Nephron progenitor cell (in vitro differentiated cells): Measurements from ENCODE around the gene TSHR.

ENCODE experiments used
- DNase-seq: peaks from one replicate; pipeline ENCODE4 v3.0.0; 2021
- H3K27ac Mint-ChIP-seq: 2 replicates; pipeline ENCODE4 v1.8.0; 2021; ENCODE audit warnings: mild to moderate bottlenecking, moderate library complexity, mixed read lengths
- H3K27me3 Mint-ChIP-seq: 2 replicates; pipeline ENCODE4 v1.8.0; 2021; ENCODE audit warnings: mild to moderate bottlenecking, low read depth, mixed read lengths; ENCODE audit not compliant: poor library complexity
- H3K36me3 Mint-ChIP-seq: 2 replicates; pipeline ENCODE4 v1.8.0; 2021; ENCODE audit warnings: low read depth, mixed read lengths
- H3K4me1 Mint-ChIP-seq: 2 replicates; pipeline ENCODE4 v1.8.0; 2021; ENCODE audit warnings: mixed read lengths
- H3K4me3 Mint-ChIP-seq: 2 replicates; pipeline ENCODE4 v1.8.0; 2021; ENCODE audit warnings: mild to moderate bottlenecking, moderate library complexity, mixed read lengths
- H3K9me3 Mint-ChIP-seq: 2 replicates; pipeline ENCODE4 v1.8.0; 2021; ENCODE audit warnings: mild to moderate bottlenecking, moderate library complexity, mixed read lengths
- CTCF ChIP-seq: fragments of 200-600 bp; sonication (generic); IDR thresholded peaks from 2 replicates; pipeline ENCODE4 v1.5.0; 2021; ENCODE audit warnings: antibody characterized with exemption

TSHR gene

GRCh38 chr14:80924365-80925103, 30.9 kb upstream of the TSHR start:
- no peak overlapping the region for H3K4me3 Mint-ChIP-seq
- peaks cover 14% of the 10 kb centered on the region for H3K9me3 Mint-ChIP-seq
- DNase-seq: no peak
- TF ChIP-seq CTCF: no peak
- H3K27ac Mint-ChIP-seq: no peak overlapping the region
- H3K4me1 Mint-ChIP-seq: no peaks in the 10 kb centered on the region
- H3K36me3 Mint-ChIP-seq: peaks cover 36% of the 10 kb centered on the region
- no peaks in the 10 kb centered on the region for H3K27me3 Mint-ChIP-seq

GRCh38 chr14:80926397-80927082, 28.9 kb upstream of the TSHR start:
- Mint-ChIP-seq H3K27me3 (peaks cover 4% of the 10 kb centered on the region), H3K27ac (no peak overlapping the region), H3K36me3 (peaks cover 46% of the 10 kb centered on the region), H3K9me3 (peaks cover 16% of the 10 kb centered on the region), H3K4me1 (no peaks in the 10 kb centered on the region), H3K4me3 (no peak overlapping the region)
- no peak for TF ChIP-seq CTCF
- no peak for DNase-seq

- H3K27ac Mint-ChIP-seq: no peak overlapping the region
- no peak overlapping the region for H3K4me3 Mint-ChIP-seq
- peaks cover 16% of the 10 kb centered on the region for H3K9me3 Mint-ChIP-seq
- TF ChIP-seq CTCF: no peak
- peaks cover 46% of the 10 kb centered on the region for H3K36me3 Mint-ChIP-seq
- no peak for DNase-seq
- H3K4me1 Mint-ChIP-seq: no peaks in the 10 kb centered on the region
- H3K27me3 Mint-ChIP-seq: peaks cover 4% of the 10 kb centered on the region
Observed at GRCh38 chr14:80927083-80927989, 28.1 kb upstream of the TSHR start.

GRCh38 chr14:80930095-80930494, 25.3 kb upstream of the TSHR start:
- H3K27ac Mint-ChIP-seq: no peak overlapping the region
- DNase-seq: no peak
- no peak for TF ChIP-seq CTCF
- peaks cover 16% of the 10 kb centered on the region for H3K9me3 Mint-ChIP-seq
- peaks cover 45% of the 10 kb centered on the region for H3K36me3 Mint-ChIP-seq
- H3K4me1 Mint-ChIP-seq: no peaks in the 10 kb centered on the region
- H3K27me3 Mint-ChIP-seq: peaks cover 7% of the 10 kb centered on the region
- no peak overlapping the region for H3K4me3 Mint-ChIP-seq

- TF ChIP-seq CTCF: no peak
- Mint-ChIP-seq H3K9me3 (peaks cover 16% of the 10 kb centered on the region), H3K27me3 (peaks cover 7% of the 10 kb centered on the region), H3K4me1 (peaks cover 1% of the 10 kb centered on the region), H3K36me3 (peaks cover 40% of the 10 kb centered on the region), H3K27ac (no peak overlapping the region), H3K4me3 (no peak overlapping the region)
- no peak for DNase-seq
Observed at GRCh38 chr14:80930836-80931389, 24.5 kb upstream of the TSHR start.
